IPS-11a (cell line): ENCODE measurements around the gene HERPUD1.
A peak's percentile ranks its signal among the peaks of the same experiment; 100 is the strongest.
"Not testable (repeated sequence)": the region's sequence is repeated elsewhere in the genome, so short reads cannot be mapped to it uniquely, and the experiment has no call there.

Experiments
- H3K4me3 ChIP-seq: one replicate; pipeline ENCODE4 v1.5.1; 2013; ENCODE audit warnings: low read depth, low read length, control low read depth

The HERPUD1 gene

GRCh38 chr16:56977823-56978430 lies 46.0 kb downstream of the HERPUD1 start:
- H3K4me3 ChIP-seq: no peak overlapping the region

GRCh38 chr16:56980201-56980535 lies 48.2 kb downstream of the HERPUD1 start:
- H3K4me3 ChIP-seq: no peak overlapping the region

- H3K4me3 ChIP-seq: no peak overlapping the region
These were observed 49.1 kb downstream of the HERPUD1 start for GRCh38 chr16:56980792-56981724.

- no peak overlapping the region for H3K4me3 ChIP-seq
These were observed 49.9 kb downstream of the HERPUD1 start for GRCh38 chr16:56981729-56982271.

- no peak overlapping the region for H3K4me3 ChIP-seq
These were observed 50.8 kb downstream of the HERPUD1 start for GRCh38 chr16:56982695-56983094.

- no peak overlapping the region for H3K4me3 ChIP-seq
These were observed 51.3 kb downstream of the HERPUD1 start for GRCh38 chr16:56983211-56983751.

- H3K4me3 ChIP-seq: no peak overlapping the region
These were observed 52.7 kb downstream of the HERPUD1 start for GRCh38 chr16:56984639-56985038.

GRCh38 chr16:56985288-56985961 lies 53.5 kb downstream of the HERPUD1 start:
- no peak overlapping the region for H3K4me3 ChIP-seq

GRCh38 chr16:56985962-56986360 lies 54.0 kb downstream of the HERPUD1 start:
- H3K4me3 ChIP-seq: no peak overlapping the region

- no peak overlapping the region for H3K4me3 ChIP-seq
These were observed 54.4 kb downstream of the HERPUD1 start for GRCh38 chr16:56986361-56986760.

- H3K4me3 ChIP-seq: not testable (repeated sequence)
These were observed 55.0 kb downstream of the HERPUD1 start for GRCh38 chr16:56986908-56987307.

- no peak overlapping the region for H3K4me3 ChIP-seq
These were observed 55.8 kb downstream of the HERPUD1 start for GRCh38 chr16:56987692-56988091.

GRCh38 chr16:56988161-56988947 lies 56.4 kb downstream of the HERPUD1 start:
- no peak overlapping the region for H3K4me3 ChIP-seq

GRCh38 chr16:56988948-56989945 lies 57.3 kb downstream of the HERPUD1 start, which contains the start of gene NLRC5:
TSS of gene NLRC5 (plus strand) at chr16:56989557. CDS start at chr16:57020713, 31,156 bp downstream.
- peak within 1 kb of the TSS; percentile 48 for H3K4me3 ChIP-seq

GRCh38 chr16:56989988-56990387 lies 58.0 kb downstream of the HERPUD1 start:
- H3K4me3 ChIP-seq: peak overlapping the region; percentile 48

GRCh38 chr16:56990407-56991286 lies 58.7 kb downstream of the HERPUD1 start:
- no peak overlapping the region for H3K4me3 ChIP-seq

- H3K4me3 ChIP-seq: not testable (repeated sequence)
These were observed 60.5 kb downstream of the HERPUD1 start for GRCh38 chr16:56992431-56992830.

GRCh38 chr16:56993204-56993603 lies 61.3 kb downstream of the HERPUD1 start:
- H3K4me3 ChIP-seq: no peak overlapping the region
